ENCODE measurements around the gene C8G. TPM values are rescaled to one million over a fixed set of nuclear protein-coding genes. Genes with fewer than 3 reads are reported as not detected.

Gene C8G
- total and polyA plus RNA-seq, 4 donors, result 0.90 to 3.1 (median 1.4) TPM

DNA sequence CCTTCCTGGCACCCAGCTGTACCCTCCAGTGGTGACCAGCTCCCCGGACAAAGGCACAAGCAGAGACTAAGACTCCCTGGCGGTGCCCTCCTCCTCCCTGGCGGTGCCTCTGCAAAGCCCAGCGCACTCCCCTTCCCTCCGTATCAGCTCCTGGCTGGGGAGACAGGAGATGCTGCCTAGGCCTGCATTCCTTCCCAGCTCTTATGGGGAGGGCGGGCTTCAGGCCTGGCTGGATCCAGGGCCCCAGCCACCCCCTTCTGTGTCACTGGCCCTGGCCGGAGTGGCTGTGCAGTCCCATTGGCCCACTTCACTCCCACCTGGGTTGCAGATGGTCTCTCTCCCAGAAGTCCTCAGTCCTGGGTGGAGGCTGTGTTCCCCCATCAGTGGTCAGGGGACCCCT, 13.4 kb downstream of the C8G start:
- intact Hi-C loops (cut with DNase I), result no loop called here
- Histone ChIP-seq H3K4me3 (ENCODE audit: low read length in 2 of 2) (no peak overlapping the region), H3K4me1 (ENCODE audit: control insufficient read depth in 1 of 2, insufficient read depth in 2 of 2, low read length in 2 of 2) (no peaks in the 10 kb centered on the region), H3K27ac (ENCODE audit: low read depth in 1 of 2, low read length in 2 of 2) (no peak overlapping the region), H3K36me3 (ENCODE audit: control insufficient read depth in 1 of 2, insufficient read depth in 2 of 2, low read length in 1 of 2) (no peaks in the 10 kb centered on the region), H3K27me3 (ENCODE audit: control insufficient read depth in 1 of 2, insufficient read depth in 2 of 2, low read length in 1 of 2) (no peaks in the 10 kb centered on the region), H3K9me3 (ENCODE audit: control insufficient read depth, low read length) (no peaks in the 10 kb centered on the region)
- no peak for ATAC-seq (ENCODE audit: low FRiP score)
- WGBS, 2 donors, result 90 to 98% methylated on average over 7 of the region's 7 CpGs
- no peak for DNase-seq

DNA sequence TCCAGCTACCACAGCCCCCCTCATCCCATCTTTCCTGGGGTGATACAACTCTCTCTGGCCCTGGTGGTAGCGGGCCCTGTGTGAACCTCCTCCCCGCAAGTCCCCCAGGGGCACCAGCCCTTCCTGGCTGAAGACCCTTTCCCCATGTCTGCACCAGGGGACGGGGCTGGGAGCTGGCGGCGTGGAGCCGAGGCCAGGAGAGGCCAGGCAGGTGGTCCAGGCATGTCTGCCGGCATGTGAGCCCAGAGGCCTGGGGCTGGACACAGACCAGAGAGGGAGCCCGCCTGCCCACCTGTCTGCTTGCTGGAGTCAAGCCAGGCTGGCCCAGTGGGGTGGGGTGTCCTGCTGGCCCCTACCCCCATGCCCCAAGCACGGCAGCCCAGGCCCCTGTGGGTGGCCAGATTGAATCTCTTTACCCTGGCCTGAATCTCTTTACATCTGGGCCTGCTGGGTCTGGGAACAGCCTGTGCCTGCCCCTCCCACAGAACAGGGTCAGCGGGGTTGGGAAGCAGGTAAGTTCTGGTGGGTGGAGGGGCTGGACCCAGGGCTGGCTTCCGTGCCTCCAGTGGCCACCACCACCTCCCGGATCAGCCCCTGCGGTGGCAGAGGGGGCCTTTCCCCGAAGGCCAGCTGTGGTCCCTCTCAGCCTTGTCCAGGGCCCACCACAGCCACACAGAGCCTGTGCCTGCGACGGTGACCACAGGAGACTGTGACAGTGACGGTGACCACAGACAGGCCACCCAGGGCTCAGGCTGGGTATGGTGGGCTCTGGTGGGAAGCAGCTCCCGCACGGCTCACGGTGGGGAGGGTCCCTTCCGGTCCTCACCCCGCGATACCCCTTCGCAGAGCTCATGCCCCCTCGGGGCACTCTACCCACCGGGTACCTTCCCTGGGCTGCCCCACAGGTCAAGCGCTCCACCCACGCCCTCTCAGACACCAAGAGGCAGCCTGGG, 14.1 kb downstream of the C8G start:
- ATAC-seq (ENCODE audit: low FRiP score), result no peak
- H3K27me3 ChIP-seq (ENCODE audit: control insufficient read depth in 1 of 2, insufficient read depth in 2 of 2, low read length in 1 of 2), result no peaks in the 10 kb centered on the region
- no peak overlapping the region for H3K4me3 ChIP-seq (ENCODE audit: low read length in 2 of 2)
- no peak for DNase-seq
- 93 to 94% methylated on average over 27 to 28 of the region's 28 CpGs for WGBS, 2 donors
- no peaks in the 10 kb centered on the region for H3K9me3 ChIP-seq (ENCODE audit: control insufficient read depth, low read length)
- H3K4me1 ChIP-seq (ENCODE audit: control insufficient read depth in 1 of 2, insufficient read depth in 2 of 2, low read length in 2 of 2), result no peaks in the 10 kb centered on the region
- intact Hi-C loops (cut with DNase I), result no loop called here
- H3K36me3 ChIP-seq (ENCODE audit: control insufficient read depth in 1 of 2, insufficient read depth in 2 of 2, low read length in 1 of 2), result no peaks in the 10 kb centered on the region
- no peak overlapping the region for H3K27ac ChIP-seq (ENCODE audit: low read depth in 1 of 2, low read length in 2 of 2)

DNA sequence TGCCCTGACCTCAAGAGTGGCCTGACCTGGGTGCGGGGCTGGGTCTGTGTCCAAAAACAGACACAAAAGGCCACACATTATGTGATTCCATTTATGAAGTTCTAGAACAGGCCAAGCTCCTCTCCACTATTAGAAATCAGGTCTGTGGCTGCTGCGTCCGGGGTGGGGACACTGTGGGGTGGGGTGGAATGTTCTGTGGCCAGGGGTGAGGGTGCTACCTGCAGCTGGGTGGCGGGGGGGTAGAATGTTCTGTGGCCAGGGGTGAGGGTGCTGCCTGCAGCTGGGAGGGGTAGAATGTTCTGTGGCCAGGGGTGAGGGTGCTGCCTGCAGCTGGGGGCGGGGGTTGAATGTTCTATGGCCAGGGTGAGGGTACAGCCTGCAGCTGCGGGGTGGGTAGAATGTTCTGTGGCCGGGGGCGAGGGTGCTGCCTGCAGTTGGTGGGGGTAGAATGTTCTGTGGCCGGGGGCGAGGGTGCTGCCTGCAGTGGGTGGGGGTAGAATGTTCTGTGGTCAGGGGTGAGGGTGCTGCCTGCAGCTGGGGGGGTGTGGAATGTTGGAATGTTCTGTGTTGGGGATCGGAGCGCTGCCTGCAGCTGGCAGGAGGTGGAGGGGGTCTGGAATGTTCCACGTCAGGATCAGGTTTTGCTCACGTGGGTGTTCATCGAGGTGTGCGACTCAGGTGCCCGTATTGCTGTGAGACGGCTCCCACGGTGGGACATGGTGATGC, 15.3 kb downstream of the C8G start:
- Histone ChIP-seq H3K27me3 (ENCODE audit: control insufficient read depth in 1 of 2, insufficient read depth in 2 of 2, low read length in 1 of 2) (no peaks in the 10 kb centered on the region), H3K27ac (ENCODE audit: low read depth in 1 of 2, low read length in 2 of 2) (no peak overlapping the region), H3K4me1 (ENCODE audit: control insufficient read depth in 1 of 2, insufficient read depth in 2 of 2, low read length in 2 of 2) (no peaks in the 10 kb centered on the region), H3K4me3 (ENCODE audit: low read length in 2 of 2) (no peak overlapping the region), H3K9me3 (ENCODE audit: control insufficient read depth, low read length) (no peaks in the 10 kb centered on the region), H3K36me3 (ENCODE audit: control insufficient read depth in 1 of 2, insufficient read depth in 2 of 2, low read length in 1 of 2) (no peaks in the 10 kb centered on the region)
- DNase-seq (no peak), ATAC-seq (ENCODE audit: low FRiP score) (no peak)
- WGBS, 2 donors, result 84 to 87% methylated on average over 19 of the region's 19 CpGs
- intact Hi-C loops (cut with DNase I), result no loop called here

DNA sequence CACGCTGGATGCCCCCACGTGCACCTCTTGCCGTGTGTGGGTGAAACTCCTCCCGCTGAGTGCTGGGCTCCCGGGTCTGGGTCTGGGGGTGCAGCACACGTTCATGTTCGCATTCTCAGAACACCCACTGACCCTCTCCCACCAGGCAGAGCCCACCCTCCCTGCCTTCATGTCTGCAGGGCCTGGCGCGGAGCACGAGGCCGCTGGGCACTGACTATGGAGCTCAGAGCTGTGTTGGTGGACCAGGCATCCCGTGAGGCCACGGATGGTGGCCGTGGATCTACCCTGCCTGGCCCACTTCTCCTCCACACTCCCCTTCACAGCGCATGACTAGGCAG, 15.9 kb downstream of the C8G start:
- Histone ChIP-seq H3K27me3 (ENCODE audit: control insufficient read depth in 1 of 2, insufficient read depth in 2 of 2, low read length in 1 of 2) (no peaks in the 10 kb centered on the region), H3K27ac (ENCODE audit: low read depth in 1 of 2, low read length in 2 of 2) (no peak overlapping the region), H3K9me3 (ENCODE audit: control insufficient read depth, low read length) (no peaks in the 10 kb centered on the region), H3K4me1 (ENCODE audit: control insufficient read depth in 1 of 2, insufficient read depth in 2 of 2, low read length in 2 of 2) (no peaks in the 10 kb centered on the region), H3K4me3 (ENCODE audit: low read length in 2 of 2) (no peak overlapping the region), H3K36me3 (ENCODE audit: control insufficient read depth in 1 of 2, insufficient read depth in 2 of 2, low read length in 1 of 2) (no peaks in the 10 kb centered on the region)
- intact Hi-C loops (cut with DNase I), result no loop called here
- no peak for DNase-seq
- no peak for ATAC-seq (ENCODE audit: low FRiP score)
- WGBS, 2 donors, result 69 to 73% methylated on average over 15 of the region's 15 CpGs

DNA sequence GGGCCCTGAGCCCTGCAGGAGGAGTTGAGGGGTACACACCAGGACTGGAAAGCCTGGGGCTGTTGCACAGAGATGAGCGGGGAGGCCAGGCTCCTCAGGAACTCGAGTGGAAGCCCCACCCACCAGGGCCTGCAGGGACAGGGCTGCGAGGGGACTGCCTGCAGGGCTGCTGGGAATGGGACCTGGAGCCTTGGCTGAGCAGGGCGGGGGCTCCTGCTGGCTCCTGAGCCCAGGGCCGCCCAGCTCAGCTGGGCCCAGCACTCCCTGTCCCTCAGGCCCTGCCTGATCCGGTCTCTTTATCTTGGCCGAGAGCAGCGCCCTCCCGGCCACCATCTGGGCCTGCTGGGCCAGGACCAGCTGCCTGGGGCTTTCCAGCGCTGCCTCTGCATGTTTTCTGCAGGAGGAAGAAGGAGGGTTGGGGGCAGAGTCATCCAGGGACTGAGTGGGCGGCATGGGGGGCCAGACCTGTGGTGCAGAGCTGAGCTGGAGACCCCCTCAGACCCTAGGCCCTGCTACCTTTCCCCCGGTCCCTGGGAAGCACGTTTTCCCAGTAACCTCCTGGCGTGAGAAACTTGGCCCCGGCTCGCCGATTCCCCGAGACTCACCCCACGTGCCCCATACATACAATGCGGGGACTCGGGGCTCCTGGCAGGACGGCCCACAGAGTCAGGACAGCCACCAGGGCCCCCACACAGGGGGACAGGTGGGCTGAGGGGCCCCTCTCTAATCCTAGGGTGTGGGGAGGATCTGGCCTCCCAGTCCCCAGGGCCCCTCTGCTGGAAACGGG, 16.4 kb downstream of the C8G start:
- ATAC-seq (ENCODE audit: low FRiP score), result peak; percentile 80
- 6 to 12% methylated on average over 21 to 23 of the region's 23 CpGs for WGBS, 2 donors
- H3K36me3 ChIP-seq (ENCODE audit: control insufficient read depth in 1 of 2, insufficient read depth in 2 of 2, low read length in 1 of 2), result no peaks in the 10 kb centered on the region
- no peaks in the 10 kb centered on the region for H3K27me3 ChIP-seq (ENCODE audit: control insufficient read depth in 1 of 2, insufficient read depth in 2 of 2, low read length in 1 of 2)
- peak in 1 of 2 donors; percentile 81 for DNase-seq
- no peak overlapping the region for H3K27ac ChIP-seq (ENCODE audit: low read depth in 1 of 2, low read length in 2 of 2)
- H3K9me3 ChIP-seq (ENCODE audit: control insufficient read depth, low read length), result no peaks in the 10 kb centered on the region
- no peak overlapping the region for H3K4me3 ChIP-seq (ENCODE audit: low read length in 2 of 2)
- intact Hi-C loops (cut with DNase I), result no loop called here
- no peaks in the 10 kb centered on the region for H3K4me1 ChIP-seq (ENCODE audit: control insufficient read depth in 1 of 2, insufficient read depth in 2 of 2, low read length in 2 of 2)

DNA sequence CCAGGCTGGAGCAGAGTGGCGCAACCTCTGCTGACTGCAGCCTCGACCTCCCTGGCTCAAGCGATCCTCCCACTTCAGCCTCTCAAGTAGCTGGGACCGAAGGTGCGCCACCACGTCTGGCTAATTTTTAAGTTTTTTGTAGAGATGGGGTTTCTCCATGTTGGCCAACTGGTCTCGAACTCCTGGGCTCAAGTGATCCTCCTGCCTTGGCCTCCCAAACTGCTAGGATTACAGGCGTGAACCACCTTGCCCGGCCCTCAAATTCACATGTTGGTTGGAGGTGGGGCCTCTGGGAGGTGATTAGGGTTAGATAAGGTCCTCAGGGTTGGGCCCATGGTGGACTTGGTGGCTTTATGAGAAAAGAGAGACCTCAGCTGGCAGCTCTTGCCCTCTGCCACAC, 17.1 kb downstream of the C8G start:
- no peak overlapping the region for H3K4me3 ChIP-seq (ENCODE audit: low read length in 2 of 2)
- H3K36me3 ChIP-seq (ENCODE audit: control insufficient read depth in 1 of 2, insufficient read depth in 2 of 2, low read length in 1 of 2), result no peaks in the 10 kb centered on the region
- intact Hi-C loops (cut with DNase I), result no loop called here
- no peaks in the 10 kb centered on the region for H3K9me3 ChIP-seq (ENCODE audit: control insufficient read depth, low read length)
- H3K4me1 ChIP-seq (ENCODE audit: control insufficient read depth in 1 of 2, insufficient read depth in 2 of 2, low read length in 2 of 2), result no peaks in the 10 kb centered on the region
- ATAC-seq (ENCODE audit: low FRiP score), result no peak
- WGBS, 2 donors, result 94 to 98% methylated on average over 9 of the region's 9 CpGs
- no peaks in the 10 kb centered on the region for H3K27me3 ChIP-seq (ENCODE audit: control insufficient read depth in 1 of 2, insufficient read depth in 2 of 2, low read length in 1 of 2)
- no peak overlapping the region for H3K27ac ChIP-seq (ENCODE audit: low read depth in 1 of 2, low read length in 2 of 2)
- no peak for DNase-seq

DNA sequence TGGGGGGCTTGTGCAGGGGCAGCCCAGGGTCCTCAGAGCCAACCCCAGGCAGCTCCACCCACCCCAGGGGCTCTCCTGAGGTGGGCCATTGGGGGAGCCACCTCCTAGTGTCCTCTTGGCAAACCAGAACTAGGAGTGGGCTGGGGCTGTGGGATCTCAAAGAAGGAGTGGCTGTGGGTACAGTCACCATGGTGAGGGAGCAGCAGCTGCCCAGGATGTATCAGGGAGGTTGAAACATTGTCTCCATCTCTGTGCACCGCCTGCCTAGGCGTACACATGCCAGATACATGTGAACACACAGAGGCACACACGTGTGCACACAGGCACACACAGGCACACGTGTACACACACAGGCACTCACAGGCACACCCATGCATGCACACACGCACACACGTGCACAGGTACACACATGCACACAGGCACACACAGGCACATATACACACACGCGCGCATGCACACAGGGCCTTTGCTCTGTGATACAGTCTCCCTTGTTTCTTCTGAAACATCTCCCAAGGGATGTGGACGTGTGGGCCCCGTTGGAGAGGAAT, 17.7 kb downstream of the C8G start:
- intact Hi-C loops (cut with DNase I), result no loop called here
- ATAC-seq (ENCODE audit: low FRiP score), result no peak
- no peaks in the 10 kb centered on the region for H3K27me3 ChIP-seq (ENCODE audit: control insufficient read depth in 1 of 2, insufficient read depth in 2 of 2, low read length in 1 of 2)
- no peak overlapping the region for H3K27ac ChIP-seq (ENCODE audit: low read depth in 1 of 2, low read length in 2 of 2)
- no peak overlapping the region for H3K4me3 ChIP-seq (ENCODE audit: low read length in 2 of 2)
- WGBS, 2 donors, result 72 to 75% methylated on average over 11 of the region's 11 CpGs
- no peaks in the 10 kb centered on the region for H3K36me3 ChIP-seq (ENCODE audit: control insufficient read depth in 1 of 2, insufficient read depth in 2 of 2, low read length in 1 of 2)
- H3K4me1 ChIP-seq (ENCODE audit: control insufficient read depth in 1 of 2, insufficient read depth in 2 of 2, low read length in 2 of 2), result no peaks in the 10 kb centered on the region
- H3K9me3 ChIP-seq (ENCODE audit: control insufficient read depth, low read length), result no peaks in the 10 kb centered on the region
- DNase-seq, result no peak

DNA sequence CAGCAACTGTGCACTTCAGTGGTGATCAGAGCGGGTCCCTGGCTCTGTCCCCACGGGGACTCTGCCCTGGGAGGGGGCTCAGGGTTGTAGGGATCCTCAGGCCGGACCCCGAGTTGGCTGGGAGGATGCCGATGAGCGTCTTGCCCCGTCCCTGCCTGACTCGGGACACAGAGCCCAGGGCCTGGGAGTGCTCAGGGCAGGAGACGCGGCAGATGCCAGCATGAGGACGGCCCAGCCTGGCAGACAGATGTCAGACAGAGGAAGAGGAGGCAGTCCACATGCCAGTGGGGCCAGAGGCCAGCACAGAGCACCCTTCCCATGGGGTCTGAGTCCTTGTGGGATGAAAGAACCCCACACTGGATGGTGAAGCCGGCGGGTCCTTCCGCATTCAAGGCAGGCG, 18.3 kb downstream of the C8G start:
- DNase-seq, result no peak
- no peak for ATAC-seq (ENCODE audit: low FRiP score)
- intact Hi-C loops (cut with DNase I), result no loop called here

More for the DNA sequence above, 18.3 kb downstream of the C8G start:
- Histone ChIP-seq H3K27me3 (ENCODE audit: control insufficient read depth in 1 of 2, insufficient read depth in 2 of 2, low read length in 1 of 2) (no peaks in the 10 kb centered on the region), H3K9me3 (ENCODE audit: control insufficient read depth, low read length) (no peaks in the 10 kb centered on the region), H3K27ac (ENCODE audit: low read depth in 1 of 2, low read length in 2 of 2) (no peak overlapping the region), H3K4me1 (ENCODE audit: control insufficient read depth in 1 of 2, insufficient read depth in 2 of 2, low read length in 2 of 2) (no peaks in the 10 kb centered on the region), H3K36me3 (ENCODE audit: control insufficient read depth in 1 of 2, insufficient read depth in 2 of 2, low read length in 1 of 2) (no peaks in the 10 kb centered on the region), H3K4me3 (ENCODE audit: low read length in 2 of 2) (no peak overlapping the region)
- WGBS, 2 donors, result 50 to 65% methylated on average over 15 of the region's 15 CpGs
